ENCODE measurements around the gene LPO. TPM values are rescaled to one million over a fixed set of nuclear protein-coding genes. Genes with fewer than 3 reads are reported as not detected.

Gene LPO
- polyA plus RNA-seq, 1 experiment: not detected

- H3K27me3 ChIP-seq (ENCODE audit: control insufficient read depth, insufficient read depth, low read length): peaks cover 2% of the 10 kb centered on the region
- POLR2A ChIA-PET: no interaction called here
- no peak for DNase-seq (ENCODE audit: low read depth, low spot score)
- H3K4me3 ChIP-seq (ENCODE audit: low read depth, low read length): no peak overlapping the region
- no peak for TF ChIP-seq CTCF (IDR thresholded peaks at IDR 0.05; ENCODE audit: low read depth, low read length)
- H3K27ac ChIP-seq (ENCODE audit: low read depth, low read length): no peak overlapping the region
- CTCF ChIA-PET: interaction anchor here (0.6 to 2.9 kb wide), 3 partner anchors 12 to 132 kb away, joined by 3 to 15 read pairs (median 9); partner anchors contain the start of gene RNF43
- H3K9me3 ChIP-seq (ENCODE audit: control insufficient read depth, insufficient read depth, low read length): no peaks in the 10 kb centered on the region; the same call in 1 of the 2 replicates
These were observed 67.2 kb downstream of the LPO start for GRCh38 chr17:58305626-58306025.

GRCh38 chr17:58306131-58306951, 68.0 kb downstream of the LPO start:
- no peaks in the 10 kb centered on the region for H3K27me3 ChIP-seq (ENCODE audit: control insufficient read depth, insufficient read depth, low read length)

GRCh38 chr17:58307468-58308172, 69.2 kb downstream of the LPO start:
- H3K4me3 ChIP-seq (ENCODE audit: low read depth, low read length): no peak overlapping the region
- TF ChIP-seq CTCF (IDR thresholded peaks at IDR 0.05; ENCODE audit: low read depth, low read length): no peak
- no peak overlapping the region for H3K27ac ChIP-seq (ENCODE audit: low read depth, low read length)
- H3K9me3 ChIP-seq (ENCODE audit: control insufficient read depth, insufficient read depth, low read length): no peaks in the 10 kb centered on the region; the same call in 1 of the 2 replicates
- POLR2A ChIA-PET: no interaction called here
- no peaks in the 10 kb centered on the region for H3K27me3 ChIP-seq (ENCODE audit: control insufficient read depth, insufficient read depth, low read length)
- CTCF ChIA-PET: interaction anchor here (0.8 to 2.2 kb wide), 3 partner anchors 58 to 140 kb away, joined by 3 to 12 read pairs (median 4); partner anchors contain the start of gene RNF43
- DNase-seq (ENCODE audit: low read depth, low spot score): no peak

More at GRCh38 chr17:58306131-58306951, 68.0 kb downstream of the LPO start:
- Histone ChIP-seq H3K4me3 (ENCODE audit: low read depth, low read length) (no peak overlapping the region), H3K27ac (ENCODE audit: low read depth, low read length) (no peak overlapping the region), H3K9me3 (ENCODE audit: control insufficient read depth, insufficient read depth, low read length) (no peaks in the 10 kb centered on the region; the same call in 1 of the 2 replicates)
- ChIA-PET CTCF (interaction anchor here (0.6 to 2.9 kb wide), 2 partner anchors 11 to 131 kb away, joined by 3 to 15 read pairs; no protein-coding TSS in a partner anchor), POLR2A (no interaction called here)
- TF ChIP-seq CTCF (IDR thresholded peaks at IDR 0.05; ENCODE audit: low read depth, low read length): no peak
- DNase-seq (ENCODE audit: low read depth, low spot score): no peak

GRCh38 chr17:58308173-58308984, 70.0 kb downstream of the LPO start:
- H3K27me3 ChIP-seq (ENCODE audit: control insufficient read depth, insufficient read depth, low read length): no peaks in the 10 kb centered on the region
- TF ChIP-seq CTCF (IDR thresholded peaks at IDR 0.05; ENCODE audit: low read depth, low read length): peak; percentile 38
- POLR2A ChIA-PET: no interaction called here
- H3K27ac ChIP-seq (ENCODE audit: low read depth, low read length): no peak overlapping the region
- no peak for DNase-seq (ENCODE audit: low read depth, low spot score)
- no peaks in the 10 kb centered on the region; the same call in 1 of the 2 replicates for H3K9me3 ChIP-seq (ENCODE audit: control insufficient read depth, insufficient read depth, low read length)
- H3K4me3 ChIP-seq (ENCODE audit: low read depth, low read length): no peak overlapping the region
- CTCF ChIA-PET: interaction anchor here (1.5 to 2.2 kb wide), 2 partner anchors 58 to 109 kb away, joined by 4 to 12 read pairs; partner anchors contain the start of gene RNF43

Data from AG04450 (cell line).